Activated CD8-positive, alpha-beta memory T cell treated with anti-CD3 and anti-CD28 coated beads for 1 hour (primary cell): ENCODE data around the gene SMR3A.

Experiments
- DNase-seq, 2 donors: peaks; one replicate each; pipeline ENCODE4 v3.0.0-alpha.2; 2020; ENCODE audit warnings: low read depth in 1 of 2; ENCODE audit errors: extremely low read depth in 1 of 2

Gene SMR3A

GRCh38 chr4:70360460-70360859, at the start of gene SMR3A:
Gene SMR3A, plus strand, starts transcription at chr4:70360760. Its CDS starts 1,356 bp downstream, at chr4:70362116.
- DNase-seq = no peak

- DNase-seq = no peak
Observed at GRCh38 chr4:70313736-70314135, 46.8 kb upstream of the SMR3A start.

- no peak for DNase-seq
Observed at GRCh38 chr4:70315928-70316327, 44.6 kb upstream of the SMR3A start.

GRCh38 chr4:70326052-70326451, 34.5 kb upstream of the SMR3A start:
- no peak for DNase-seq

- DNase-seq = no peak
Observed at GRCh38 chr4:70334681-70335080, 25.9 kb upstream of the SMR3A start, which contains the start of gene CABS1. Gene CABS1, plus strand, starts transcription at chr4:70334981. Its CDS starts 59 bp downstream, at chr4:70335040.

- no peak for DNase-seq
Observed at GRCh38 chr4:70336043-70336442, 24.5 kb upstream of the SMR3A start.

GRCh38 chr4:70337886-70338420, 22.6 kb upstream of the SMR3A start:
- DNase-seq = no peak

- DNase-seq = no peak
Observed at GRCh38 chr4:70356185-70356584, 4.4 kb upstream of the SMR3A start.

GRCh38 chr4:70359115-70359661, 1.4 kb upstream of the SMR3A start:
- DNase-seq = no peak

GRCh38 chr4:70364002-70364401, 3.4 kb downstream of the SMR3A start:
- DNase-seq = no peak

- DNase-seq = no peak
Observed at GRCh38 chr4:70365479-70365878, 4.9 kb downstream of the SMR3A start.

- no peak for DNase-seq
Observed at GRCh38 chr4:70367813-70368212, 7.3 kb downstream of the SMR3A start.

GRCh38 chr4:70371987-70372386, 11.4 kb downstream of the SMR3A start:
- DNase-seq = no peak

GRCh38 chr4:70372760-70373159, 12.2 kb downstream of the SMR3A start:
- DNase-seq = no peak

- no peak for DNase-seq
Observed at GRCh38 chr4:70380578-70380977, 20.0 kb downstream of the SMR3A start.

GRCh38 chr4:70382691-70383181, 22.2 kb downstream of the SMR3A start, which contains the start of gene SMR3B:
Gene SMR3B, plus strand, starts transcription at chr4:70383131. Its CDS starts 1,380 bp downstream, at chr4:70384511.
- DNase-seq = no peak

GRCh38 chr4:70392057-70392776, 31.7 kb downstream of the SMR3A start:
- no peak for DNase-seq

- no peak for DNase-seq
Observed at GRCh38 chr4:70397580-70397979, 37.0 kb downstream of the SMR3A start, which contains the start of gene OPRPN. Gene OPRPN, plus strand, starts transcription at chr4:70397940. Its CDS starts 1,346 bp downstream, at chr4:70399286.

GRCh38 chr4:70399319-70399718, 38.8 kb downstream of the SMR3A start:
- no peak for DNase-seq

- no peak for DNase-seq
Observed at GRCh38 chr4:70402762-70403161, 42.2 kb downstream of the SMR3A start.

- DNase-seq = no peak
Observed at GRCh38 chr4:70405765-70406164, 45.2 kb downstream of the SMR3A start.
